ENCODE results near the gene JDP2.

JDP2 gene

DNA sequence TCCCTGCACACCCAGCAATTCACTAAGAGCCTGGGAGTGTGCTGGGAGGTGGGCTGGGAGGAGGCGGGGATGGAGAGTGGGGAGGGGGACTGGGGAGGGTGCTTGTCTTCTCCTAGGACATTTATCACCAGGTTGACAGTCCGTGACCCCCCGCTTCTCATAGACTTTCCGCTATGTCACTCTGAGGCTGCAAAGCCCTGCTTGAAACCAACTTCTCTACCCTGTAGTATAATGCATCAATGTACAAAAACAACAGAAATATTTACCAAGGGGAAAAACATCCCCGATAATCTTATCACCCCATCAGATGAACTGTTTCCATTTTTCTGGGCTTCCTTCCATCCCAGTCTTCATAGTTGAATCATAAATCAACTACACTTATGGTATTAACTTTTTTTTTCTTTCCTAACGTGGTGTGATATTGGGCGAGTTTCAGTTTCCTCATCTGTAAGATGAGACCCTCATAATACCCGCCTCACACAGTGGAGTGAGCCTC, 65.8 kb downstream of the JDP2 start:
- TF ChIP-seq, protein P1, sequence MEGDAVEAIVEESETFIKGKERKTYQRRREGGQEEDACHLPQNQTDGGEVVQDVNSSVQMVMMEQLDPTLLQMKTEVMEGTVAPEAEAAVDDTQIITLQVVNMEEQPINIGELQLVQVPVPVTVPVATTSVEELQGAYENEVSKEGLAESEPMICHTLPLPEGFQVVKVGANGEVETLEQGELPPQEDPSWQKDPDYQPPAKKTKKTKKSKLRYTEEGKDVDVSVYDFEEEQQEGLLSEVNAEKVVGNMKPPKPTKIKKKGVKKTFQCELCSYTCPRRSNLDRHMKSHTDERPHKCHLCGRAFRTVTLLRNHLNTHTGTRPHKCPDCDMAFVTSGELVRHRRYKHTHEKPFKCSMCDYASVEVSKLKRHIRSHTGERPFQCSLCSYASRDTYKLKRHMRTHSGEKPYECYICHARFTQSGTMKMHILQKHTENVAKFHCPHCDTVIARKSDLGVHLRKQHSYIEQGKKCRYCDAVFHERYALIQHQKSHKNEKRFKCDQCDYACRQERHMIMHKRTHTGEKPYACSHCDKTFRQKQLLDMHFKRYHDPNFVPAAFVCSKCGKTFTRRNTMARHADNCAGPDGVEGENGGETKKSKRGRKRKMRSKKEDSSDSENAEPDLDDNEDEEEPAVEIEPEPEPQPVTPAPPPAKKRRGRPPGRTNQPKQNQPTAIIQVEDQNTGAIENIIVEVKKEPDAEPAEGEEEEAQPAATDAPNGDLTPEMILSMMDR (IDR thresholded peaks at IDR 0.05; ENCODE audit: extremely low read depth, insufficient read depth, missing control alignments), result no peak
- in situ Hi-C loops (cut with MboI; ENCODE audit: low pct_unique_long_range_greater_than_20kb, low sequenced_read_pairs, unreplicated experiment), result loop anchor here (25.0 kb wide), 1 partner anchor 356 kb away; the partner anchor contains the start of gene NEK9
- DNase-seq (ENCODE audit: low spot score), result no peak

GRCh38 chr14:75494896-75495295, 67.1 kb downstream of the JDP2 start:
- DNase-seq (ENCODE audit: low spot score), result no peak
- TF ChIP-seq, protein P1 (IDR thresholded peaks at IDR 0.05; ENCODE audit: extremely low read depth, insufficient read depth, missing control alignments), result no peak
- in situ Hi-C loops (cut with MboI; ENCODE audit: low pct_unique_long_range_greater_than_20kb, low sequenced_read_pairs, unreplicated experiment), result loop anchor here (25.0 kb wide), 1 partner anchor 358 kb away; the partner anchor contains the start of gene NEK9

GRCh38 chr14:75495399-75495798, 67.6 kb downstream of the JDP2 start:
- TF ChIP-seq, protein P1 (IDR thresholded peaks at IDR 0.05; ENCODE audit: extremely low read depth, insufficient read depth, missing control alignments), result no peak
- no peak for DNase-seq (ENCODE audit: low spot score)
- in situ Hi-C loops (cut with MboI; ENCODE audit: low pct_unique_long_range_greater_than_20kb, low sequenced_read_pairs, unreplicated experiment), result loop anchor here (25.0 kb wide), 1 partner anchor 358 kb away; the partner anchor contains the start of gene NEK9

- in situ Hi-C loops (cut with MboI; ENCODE audit: low pct_unique_long_range_greater_than_20kb, low sequenced_read_pairs, unreplicated experiment), result loop anchor here (25.0 kb wide), 1 partner anchor 359 kb away; the partner anchor contains the start of gene NEK9
- DNase-seq (ENCODE audit: low spot score), result no peak
These were observed 68.1 kb downstream of the JDP2 start for GRCh38 chr14:75495882-75496281.

GRCh38 chr14:75496755-75497154, 68.9 kb downstream of the JDP2 start:
- no peak for DNase-seq (ENCODE audit: low spot score)
- in situ Hi-C loops (cut with MboI; ENCODE audit: low pct_unique_long_range_greater_than_20kb, low sequenced_read_pairs, unreplicated experiment), result loop anchor here (25.0 kb wide), 1 partner anchor 359 kb away; the partner anchor contains the start of gene NEK9
- TF ChIP-seq, protein P1 (IDR thresholded peaks at IDR 0.05; ENCODE audit: extremely low read depth, insufficient read depth, missing control alignments), result no peak

More at GRCh38 chr14:75495882-75496281, 68.1 kb downstream of the JDP2 start:
- TF ChIP-seq, protein P1 (IDR thresholded peaks at IDR 0.05; ENCODE audit: extremely low read depth, insufficient read depth, missing control alignments), result no peak

DNA sequence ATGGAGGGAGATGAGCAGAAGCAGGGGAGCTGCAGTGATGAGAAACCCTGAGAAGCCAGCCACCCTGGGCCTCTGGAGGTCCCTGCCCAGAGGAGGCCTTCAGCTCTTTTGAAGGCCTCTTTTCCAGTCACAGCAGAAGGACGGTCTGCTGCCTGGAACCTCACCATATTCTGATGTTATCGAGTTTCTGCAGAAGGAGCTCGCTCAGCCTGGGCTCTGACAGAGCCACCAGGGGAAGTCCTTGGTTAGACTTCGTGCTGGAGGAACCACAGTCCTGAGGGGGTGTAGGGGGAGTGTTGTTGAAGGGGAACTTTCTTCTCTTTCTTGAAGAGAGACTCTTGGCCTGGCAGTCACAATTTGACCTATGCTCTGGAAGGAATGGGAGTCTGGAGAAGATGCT, 69.4 kb downstream of the JDP2 start:
- TF ChIP-seq, protein P1 (IDR thresholded peaks at IDR 0.05; ENCODE audit: extremely low read depth, insufficient read depth, missing control alignments), result peak; percentile 12
- no peak for DNase-seq (ENCODE audit: low spot score)
- in situ Hi-C loops (cut with MboI; ENCODE audit: low pct_unique_long_range_greater_than_20kb, low sequenced_read_pairs, unreplicated experiment), result loop anchor here (25.0 kb wide), 1 partner anchor 360 kb away; the partner anchor contains the start of gene NEK9

Data from GM13977 (cell line).